ENCODE measurements around the gene DENND2A. TPM values are rescaled to one million over a fixed set of nuclear protein-coding genes. Genes with fewer than 3 reads are reported as not detected.
"Not testable (repeated sequence)": the region's sequence is repeated elsewhere in the genome, so short reads cannot be mapped to it uniquely, and the experiment has no call there.

DENND2A gene
- total and polyA plus RNA-seq, 10 of the 15 experiments (the other 5 are each of a cell fraction or from before 2014, with no cell fraction given), result 0.01 TPM; not detected in 9

DNA sequence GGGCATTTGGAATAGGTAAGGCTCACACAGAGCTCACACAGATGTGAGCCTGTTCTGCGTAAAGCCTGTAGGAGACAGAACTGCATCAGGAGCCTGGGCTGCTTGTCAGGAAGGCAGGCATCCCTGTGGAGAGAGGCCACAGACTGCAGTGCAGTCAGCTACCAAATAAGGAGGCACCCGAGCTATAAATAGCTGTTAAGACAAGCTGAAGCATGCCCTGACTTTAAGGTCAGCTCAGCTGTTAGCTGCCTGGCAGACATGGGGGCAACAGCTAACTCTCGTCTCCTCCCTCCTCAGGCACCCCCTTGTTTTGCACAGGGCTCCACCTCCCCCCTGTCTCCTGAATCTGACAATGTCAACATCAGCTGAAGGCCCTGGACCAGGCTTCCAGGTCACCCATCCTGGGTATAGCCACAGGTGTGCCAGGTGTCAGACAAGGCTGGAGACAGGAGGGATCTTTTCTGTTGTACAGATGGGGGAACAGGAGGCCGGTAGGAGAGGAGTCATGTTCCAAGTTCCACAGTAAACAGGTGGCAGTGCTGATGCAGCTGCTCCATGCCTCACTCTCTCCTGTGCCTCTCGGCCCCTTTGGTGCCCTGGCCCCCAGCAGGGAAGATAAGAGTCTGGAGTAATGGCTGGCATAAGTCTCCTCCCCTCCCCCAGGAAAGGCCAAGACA lies 133.7 kb downstream of the DENND2A start (continued):
- TF ChIP-seq, protein P1, sequence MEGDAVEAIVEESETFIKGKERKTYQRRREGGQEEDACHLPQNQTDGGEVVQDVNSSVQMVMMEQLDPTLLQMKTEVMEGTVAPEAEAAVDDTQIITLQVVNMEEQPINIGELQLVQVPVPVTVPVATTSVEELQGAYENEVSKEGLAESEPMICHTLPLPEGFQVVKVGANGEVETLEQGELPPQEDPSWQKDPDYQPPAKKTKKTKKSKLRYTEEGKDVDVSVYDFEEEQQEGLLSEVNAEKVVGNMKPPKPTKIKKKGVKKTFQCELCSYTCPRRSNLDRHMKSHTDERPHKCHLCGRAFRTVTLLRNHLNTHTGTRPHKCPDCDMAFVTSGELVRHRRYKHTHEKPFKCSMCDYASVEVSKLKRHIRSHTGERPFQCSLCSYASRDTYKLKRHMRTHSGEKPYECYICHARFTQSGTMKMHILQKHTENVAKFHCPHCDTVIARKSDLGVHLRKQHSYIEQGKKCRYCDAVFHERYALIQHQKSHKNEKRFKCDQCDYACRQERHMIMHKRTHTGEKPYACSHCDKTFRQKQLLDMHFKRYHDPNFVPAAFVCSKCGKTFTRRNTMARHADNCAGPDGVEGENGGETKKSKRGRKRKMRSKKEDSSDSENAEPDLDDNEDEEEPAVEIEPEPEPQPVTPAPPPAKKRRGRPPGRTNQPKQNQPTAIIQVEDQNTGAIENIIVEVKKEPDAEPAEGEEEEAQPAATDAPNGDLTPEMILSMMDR (IDR thresholded peaks at IDR 0.05 in 2 of 3, conservative IDR thresholded peaks at IDR 0.05 in 1 of 3; ENCODE audit: control insufficient read depth in 2 of 3, extremely low read depth in 1 of 3, insufficient read depth in 1 of 3, low read depth in 3 of 3, low read length in 3 of 3), result no peak

DNA sequence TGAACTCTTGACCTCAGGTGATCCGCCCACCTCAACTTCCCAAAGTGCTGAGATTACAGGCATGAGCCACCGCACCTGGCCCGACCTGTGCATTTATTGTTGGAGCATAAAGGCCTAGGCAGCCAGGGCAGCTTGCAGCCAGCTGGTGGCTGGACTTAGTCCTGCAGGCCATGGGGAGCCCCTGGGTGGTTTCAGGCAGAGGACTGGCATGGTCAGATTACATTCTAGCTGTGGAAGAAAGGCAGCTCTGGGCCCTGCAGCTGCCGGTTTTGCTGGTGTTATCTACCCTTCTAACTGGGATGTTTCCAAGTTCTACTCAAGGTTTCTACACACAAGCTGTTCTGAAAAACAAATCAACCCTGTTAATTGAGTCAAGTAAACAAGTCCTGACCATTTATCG lies 138.6 kb downstream of the DENND2A start:
- SMC1A ChIA-PET (ENCODE audit: uncharacterized antibody, unreplicated experiment), result interaction anchor here (1.0 to 1.4 kb wide), 2 partner anchors 14 to 25 kb away, joined by 3 to 5 read pairs; no protein-coding TSS in a partner anchor
- BruUV-seq (replicated peaks), result no TSS peak
- H3K9me3 ChIP-seq (replicated peaks; ENCODE audit: control insufficient read depth, insufficient read depth, low read length), result no peaks in the 10 kb centered on the region
- FAIRE-seq (no peak), ATAC-seq (no peak), DNase-seq (ENCODE audit: low read depth, low spot score) (no peak)
- intact Hi-C loops (cut with micrococcal nuclease; ENCODE audit: unreplicated experiment), result no loop called here
- no peaks in the 10 kb centered on the region for H3K36me3 ChIP-seq (ENCODE audit: control insufficient read depth in 2 of 2, insufficient read depth in 2 of 2, low read length in 1 of 2)
- H3K9ac ChIP-seq (ENCODE audit: control insufficient read depth, insufficient read depth, low read length), result no peak overlapping the region
- 69% methylated on average over 5 of the region's 5 CpGs for WGBS (ENCODE audit: insufficient coverage, insufficient replicate concordance, low lambda C conversion rate, missing lambda C conversion rate)
- TF ChIP-seq BCL11A (IDR thresholded peaks at IDR 0.05; ENCODE audit: low read depth, low read length), result no peak
- TF ChIP-seq RBBP5 (conservative IDR thresholded peaks at IDR 0.05), result no peak
- no peak for TF ChIP-seq TCF7 (IDR thresholded peaks at IDR 0.05; ENCODE audit: borderline replicate concordance)
- RAD21 ChIA-PET (ENCODE audit: unreplicated experiment), result no interaction called here
- CTCF ChIA-PET, result interaction anchor here (1.5 kb wide), 1 partner anchor 9 kb away, joined by 5 read pairs; no protein-coding TSS in a partner anchor
- H3K27me3 ChIP-seq (replicated peaks in 1 of 2; ENCODE audit: control insufficient read depth in 2 of 2, insufficient read depth in 2 of 2, low read length in 1 of 2), result no peaks in the 10 kb centered on the region
- no peak overlapping the region for H3K4me3 ChIP-seq
- H3K79me2 ChIP-seq (ENCODE audit: control insufficient read depth, insufficient read depth, low read length), result no peaks in the 10 kb centered on the region
- POLR2A ChIA-PET, result no interaction called here
- H3K4me1 ChIP-seq (ENCODE audit: control insufficient read depth, insufficient read depth, low read length), result no peaks in the 10 kb centered on the region
- H2AFZ ChIP-seq (ENCODE audit: control insufficient read depth, low read depth, low read length), result no peak overlapping the region
- in situ Hi-C loops (cut with MboI), result no loop called here
- H4K20me1 ChIP-seq (ENCODE audit: control insufficient read depth, insufficient read depth), result no peaks in the 10 kb centered on the region
- H3K4me2 ChIP-seq (ENCODE audit: control insufficient read depth, insufficient read depth), result no peak overlapping the region
- H3K27ac ChIP-seq (ENCODE audit: control insufficient read depth, insufficient read depth), result no peak overlapping the region

DNA sequence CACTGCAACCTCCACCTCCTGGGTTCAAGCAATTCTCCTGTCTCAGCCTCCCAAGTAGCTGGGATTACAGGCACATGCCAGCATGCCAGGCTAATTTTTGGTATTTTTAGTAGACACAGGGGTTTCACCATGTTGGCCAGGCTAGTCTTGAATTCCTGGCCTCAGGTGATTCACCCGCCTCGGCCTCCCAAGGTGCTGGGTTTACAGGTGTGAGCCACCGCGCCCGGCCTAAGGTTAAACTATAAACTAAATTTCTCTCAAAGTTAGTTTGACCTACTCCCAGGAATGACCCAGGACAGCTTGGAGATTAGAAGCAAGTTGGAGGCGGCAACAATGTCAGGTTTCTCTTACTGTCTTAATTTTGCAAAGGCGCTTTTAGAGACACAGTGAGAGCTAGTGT lies 142.8 kb downstream of the DENND2A start:
- FAIRE-seq; POLR2A ChIA-PET; H3K27me3 ChIP-seq (replicated peaks in 1 of 2; ENCODE audit: control insufficient read depth in 2 of 2, insufficient read depth in 2 of 2, low read length in 1 of 2); H4K20me1 ChIP-seq (ENCODE audit: control insufficient read depth, insufficient read depth); H3K79me2 ChIP-seq (ENCODE audit: control insufficient read depth, insufficient read depth, low read length); H2AFZ ChIP-seq (ENCODE audit: control insufficient read depth, low read depth, low read length); H3K4me3 ChIP-seq; BruUV-seq (replicated peaks); H3K4me2 ChIP-seq (ENCODE audit: control insufficient read depth, insufficient read depth); H3K9ac ChIP-seq (ENCODE audit: control insufficient read depth, insufficient read depth, low read length); intact Hi-C loops (cut with micrococcal nuclease; ENCODE audit: unreplicated experiment); SMC1A ChIA-PET (ENCODE audit: uncharacterized antibody, unreplicated experiment); ATAC-seq; H3K4me1 ChIP-seq (ENCODE audit: control insufficient read depth, insufficient read depth, low read length); H3K36me3 ChIP-seq (ENCODE audit: control insufficient read depth in 2 of 2, insufficient read depth in 2 of 2, low read length in 1 of 2); in situ Hi-C loops (cut with MboI); DNase-seq (ENCODE audit: low read depth, low spot score); H3K27ac ChIP-seq (ENCODE audit: control insufficient read depth, insufficient read depth); H3K9me3 ChIP-seq (replicated peaks; ENCODE audit: control insufficient read depth, insufficient read depth, low read length): not testable (repeated sequence)
- CTCF ChIA-PET, result interaction anchor here (1.3 kb wide), 1 partner anchor 15 kb away, joined by 3 read pairs; no protein-coding TSS in a partner anchor
- 91% methylated on average over 7 of the region's 7 CpGs for WGBS (ENCODE audit: insufficient coverage, insufficient replicate concordance, low lambda C conversion rate, missing lambda C conversion rate)
- RAD21 ChIA-PET (ENCODE audit: unreplicated experiment), result interaction anchor here (2.2 kb wide), 1 partner anchor 20 kb away, joined by 8 read pairs; no protein-coding TSS in a partner anchor

Data from GM12878 (cell line).